ENCODE data around the gene NPIPA5.

- no peak for TF ChIP-seq CTCF (IDR thresholded peaks at IDR 0.05)
- no peak for TF ChIP-seq ZFX (IDR thresholded peaks at IDR 0.05; ENCODE audit: borderline replicate concordance)
These were observed 37.5 kb upstream of the NPIPA5 start for GRCh38 chr16:15415511-15415985.
